ENCODE results near the gene PPIL6. TPM values are rescaled to one million over a fixed set of nuclear protein-coding genes. Genes with fewer than 3 reads are reported as not detected.

The PPIL6 gene
- polyA plus RNA-seq, 1 experiment, result 0.83 TPM

GRCh38 chr6:109446072-109446471 lies 5.6 kb upstream of the PPIL6 start:
- Histone ChIP-seq H3K27me3 (ENCODE audit: control insufficient read depth, insufficient read depth, low read length) (no peaks in the 10 kb centered on the region), H3K4me3 (ENCODE audit: low read depth, low read length) (no peak overlapping the region), H3K27ac (ENCODE audit: low read depth, low read length) (no peak overlapping the region), H3K9me3 (ENCODE audit: control insufficient read depth, insufficient read depth, low read length) (no peaks in the 10 kb centered on the region; the same call in 1 of the 2 replicates)
- ChIA-PET CTCF (no interaction called here), POLR2A (no interaction called here)
- DNase-seq (ENCODE audit: low read depth, low spot score), result no peak
- TF ChIP-seq CTCF (IDR thresholded peaks at IDR 0.05; ENCODE audit: low read depth, low read length), result no peak

- Histone ChIP-seq H3K9me3 (ENCODE audit: control insufficient read depth, insufficient read depth, low read length) (no peaks in the 10 kb centered on the region; the same call in 1 of the 2 replicates), H3K4me3 (ENCODE audit: low read depth, low read length) (no peak overlapping the region), H3K27me3 (ENCODE audit: control insufficient read depth, insufficient read depth, low read length) (no peaks in the 10 kb centered on the region), H3K27ac (ENCODE audit: low read depth, low read length) (no peak overlapping the region)
- no peak for DNase-seq (ENCODE audit: low read depth, low spot score)
- no peak for TF ChIP-seq CTCF (IDR thresholded peaks at IDR 0.05; ENCODE audit: low read depth, low read length)
- ChIA-PET POLR2A (no interaction called here), CTCF (no interaction called here)
These were observed 5.0 kb upstream of the PPIL6 start for GRCh38 chr6:109445382-109445781.

GRCh38 chr6:109443425-109443950 lies 3.1 kb upstream of the PPIL6 start:
- Histone ChIP-seq H3K9me3 (ENCODE audit: control insufficient read depth, insufficient read depth, low read length) (no peaks in the 10 kb centered on the region; the same call in 1 of the 2 replicates), H3K27me3 (ENCODE audit: control insufficient read depth, insufficient read depth, low read length) (no peaks in the 10 kb centered on the region), H3K27ac (ENCODE audit: low read depth, low read length) (no peak overlapping the region), H3K4me3 (ENCODE audit: low read depth, low read length) (no peak overlapping the region)
- CTCF ChIA-PET, result no interaction called here
- POLR2A ChIA-PET, result interaction anchor here (1.1 to 1.2 kb wide), 2 partner anchors 11 to 13 kb away, joined by 3 to 4 read pairs; partner anchors contain the start of gene MICAL1
- no peak for DNase-seq (ENCODE audit: low read depth, low spot score)
- TF ChIP-seq CTCF (IDR thresholded peaks at IDR 0.05; ENCODE audit: low read depth, low read length), result no peak

- POLR2A ChIA-PET, result interaction anchor here (0.7 to 1.2 kb wide), 3 partner anchors 12 to 348 kb away, joined by 3 to 4 read pairs (median 3); partner anchors contain the start of genes MICAL1 and SESN1
- TF ChIP-seq CTCF (IDR thresholded peaks at IDR 0.05; ENCODE audit: low read depth, low read length), result no peak
- CTCF ChIA-PET, result interaction anchor here (1.6 kb wide), 1 partner anchor 255 kb away, joined by 5 read pairs; no protein-coding TSS in a partner anchor
These were observed 2.0 kb upstream of the PPIL6 start for GRCh38 chr6:109442393-109442924.

More at GRCh38 chr6:109442393-109442924, 2.0 kb upstream of the PPIL6 start:
- Histone ChIP-seq H3K4me3 (ENCODE audit: low read depth, low read length) (no peak overlapping the region), H3K9me3 (ENCODE audit: control insufficient read depth, insufficient read depth, low read length) (no peaks in the 10 kb centered on the region; the same call in 1 of the 2 replicates), H3K27ac (ENCODE audit: low read depth, low read length) (no peak overlapping the region), H3K27me3 (ENCODE audit: control insufficient read depth, insufficient read depth, low read length) (no peaks in the 10 kb centered on the region)
- no peak for DNase-seq (ENCODE audit: low read depth, low spot score)
